K562 (cell line): ENCODE data around the gene NR1I3. TPM values are rescaled to one million over a fixed set of nuclear protein-coding genes. Genes with fewer than 3 reads are reported as not detected.

Experiments
- ATAC-seq: fragments of 200-7000 bp; cut with Tn5 transposase; 3 replicates; pipeline ENCODE4 v1.9.1; 2020; ENCODE audit warnings: moderate library complexity
- BruUV-seq: library from RNA; stranded (reverse); fragments of 400-500 nt; replicated peaks from 2 replicates; lab custom pipeline; 2021; lab: Mats Ljungman, UMichigan
- CTCF ChIA-PET: fragments of 300-600 bp; formaldehyde crosslinking; extraction: SDS; loops from one replicate; lab custom pipeline; 2021; ENCODE audit warnings: low intra/inter-chr PET ratio; lab: Yijun Ruan, JAX
- POLR2A ChIA-PET: fragments of 300-600, 350-650 bp; sonication (Branson Sonifier 250); formaldehyde crosslinking; extraction: SDS; loops from one replicate; lab custom pipeline; 2021; ENCODE audit warnings: antibody characterized with exemption, inconsistent platforms; lab: Yijun Ruan, JAX
- DNase-seq, 4 experiments: peaks; one replicate each; pipeline versions ENCODE4 v3.0.0 to v3.0.0-alpha.2; 2011 to 2018; ENCODE audit warnings: low spot score in 3 of 4, mixed read lengths in 3 of 4; ENCODE audit errors: extremely low read depth in 1 of 4
- FAIRE-seq: peaks from 2 replicates; lab custom pipeline; 2011; peaks lifted over from hg19 to GRCh38; lab: Jason Lieb, UNC
- H2AFZ ChIP-seq: 2 replicates; pipeline ENCODE4 v1.6.0; 2011; ENCODE audit warnings: low read depth, low read length, control low read depth, inconsistent platforms
- H3K27ac ChIP-seq: fragments of 200-600 bp; 3 replicates; pipeline ENCODE4 v1.8.0; 2011; ENCODE audit warnings: low read depth, mild to moderate bottlenecking, control low read depth, inconsistent platforms, low read length, moderate library complexity, mixed read lengths; ENCODE audit errors: extremely low read depth
- H3K27me3 ChIP-seq, 2 experiments: fragments of 300-600 bp in 1 of 2; 2 replicates in 1 of 2; 3 replicates in 1 of 2; pipeline versions ENCODE4 v1.6.0 to v1.8.0; 2011; ENCODE audit warnings: inconsistent platforms in 2 of 2, low read length in 2 of 2, mild to moderate bottlenecking in 1 of 2, mixed read lengths in 1 of 2, moderate library complexity in 1 of 2; ENCODE audit not compliant: control insufficient read depth in 2 of 2, insufficient read depth in 2 of 2
- H3K36me3 ChIP-seq: fragments of 300-600 bp; 3 replicates; pipeline ENCODE4 v1.8.0; 2011; ENCODE audit warnings: mild to moderate bottlenecking, low read length, inconsistent platforms; ENCODE audit not compliant: control insufficient read depth, insufficient read depth
- H3K4me1 ChIP-seq, 2 experiments: fragments of 200-600 bp in 1 of 2; replicated peaks in 1 of 2; 2 replicates in 1 of 2; 3 replicates in 1 of 2; pipeline versions ENCODE4 v1.5.1 to v1.8.0; 2011; ENCODE audit warnings: inconsistent platforms in 2 of 2, low read length in 2 of 2, mild to moderate bottlenecking in 1 of 2, mixed read lengths in 1 of 2, moderate library complexity in 1 of 2; ENCODE audit not compliant: control insufficient read depth in 2 of 2, insufficient read depth in 2 of 2
- H3K4me2 ChIP-seq: 2 replicates; pipeline ENCODE4 v1.6.1; 2011; ENCODE audit warnings: low read length, control low read depth, inconsistent platforms, mixed read lengths; ENCODE audit not compliant: insufficient read depth
- H3K4me3 ChIP-seq: fragments of 200-600 bp; sonication (generic), shearing (Covaris generic); 2 replicates; pipeline ENCODE4 v1.5.1; 2016; ENCODE audit warnings: control low read depth, inconsistent platforms
- H3K79me2 ChIP-seq: fragments of 200-600 bp; 3 replicates; pipeline ENCODE4 v1.8.0; 2011; ENCODE audit warnings: low read length, inconsistent platforms; ENCODE audit not compliant: control insufficient read depth, insufficient read depth
- H3K9ac ChIP-seq, 2 experiments: 2 replicates each; pipeline versions ENCODE4 v1.6.0 to v1.6.1; 2011; ENCODE audit warnings: low read depth in 2 of 2, low read length in 2 of 2, control low read depth in 1 of 2, inconsistent platforms in 1 of 2, mild to moderate bottlenecking in 1 of 2, mixed read lengths in 1 of 2; ENCODE audit not compliant: insufficient read depth in 1 of 2
- H3K9me1 ChIP-seq: one replicate; pipeline ENCODE4 v1.6.0; 2011; ENCODE audit warnings: inconsistent platforms, mild to moderate bottlenecking, low read length, moderate library complexity; ENCODE audit not compliant: control insufficient read depth, insufficient read depth
- H3K9me3 ChIP-seq: replicated peaks from 2 replicates; pipeline ENCODE4 v1.5.1; 2011; ENCODE audit warnings: low read depth, low read length, inconsistent platforms; ENCODE audit not compliant: control insufficient read depth, insufficient read depth
- H4K20me1 ChIP-seq: replicated peaks from 2 replicates; pipeline ENCODE4 v1.6.1; 2011; ENCODE audit warnings: low read length, inconsistent platforms, mixed read lengths; ENCODE audit not compliant: control insufficient read depth, insufficient read depth
- CAMTA2 ChIP-seq: fragments of 250-450 bp; sonication (Bioruptor Pico); conservative IDR thresholded peaks from 2 replicates; pipeline ENCODE4 v1.5.1; 2022
- CBX3 ChIP-seq, 2 experiments: IDR thresholded peaks; 1 replicate in 1 of 2; 2 replicates in 1 of 2; pipeline ENCODE4 v1.6.1; 2012; ENCODE audit warnings: inconsistent platforms in 2 of 2, low read length in 2 of 2, borderline replicate concordance in 1 of 2, control low read depth in 1 of 2
- MTA1 ChIP-seq: fragments of 450-650 bp; IDR thresholded peaks from 2 replicates; pipeline ENCODE4 v1.6.1; 2017; ENCODE audit warnings: borderline replicate concordance
- PHTF2 ChIP-seq: fragments of 250-450 bp; sonication (Bioruptor Pico); IDR thresholded peaks from 2 replicates; pipeline ENCODE4 v1.5.0; 2021; ENCODE audit warnings: mild to moderate bottlenecking
- SPI1 ChIP-seq: IDR thresholded peaks from 2 replicates; pipeline ENCODE4 v1.6.1; 2011; ENCODE audit warnings: low read depth, low read length, control low read depth, borderline replicate concordance
- WGBS: fragments of 100-300 bp; shearing (Covaris generic); methylation state at CpG from one replicate; pipeline ENCODE4 v1.1.6; 2016; ENCODE audit warnings: low coverage, mixed read lengths; ENCODE audit not compliant: insufficient coverage; ENCODE audit errors: missing lambda C conversion rate; 5-methylcytosine and 5-hydroxymethylcytosine counted together
- in situ Hi-C: fragments of 300-500 bp; cut with MboI; formaldehyde crosslinking; loops from 4 replicates; pipeline ENCODE4 v1.15.0; 2018; ENCODE audit warnings: inconsistent platforms, mixed read lengths
- intact Hi-C: fragments of 100-400 bp; cut with micrococcal nuclease; formaldehyde crosslinking; loops from 2 replicates; pipeline ENCODE4 v1.14.2; 2022
- polyA plus RNA-seq, 8 experiments: library from polyadenylated mRNA; depleted of rRNA in 4 of 8; stranded (reverse) in 5 of 8; unstranded in 3 of 8; fragments of >200 nt; fragmentation: Nextera tagmentation in 2 of 8; fragmentation: Illumina TruSeq in 1 of 8; extraction: Ambion mirVana in 2 of 8; extraction: Trizol in 1 of 8; gene quantifications; 2 replicates each; pipeline versions ENCODE4 v1.2.1 to v1.2.3, GENCODE V29; 2011 to 2014; ENCODE audit warnings: inconsistent platforms in 1 of 8, missing spikeins in 1 of 8
- total RNA-seq, 7 experiments: library from RNA; depleted of rRNA in 6 of 7; stranded (reverse); fragments of >200 nt in 6 of 7; fragmentation: Illumina TruSeq in 2 of 7; extraction: Trizol in 2 of 7; gene quantifications; 2 replicates each; pipeline versions ENCODE4 v1.2.1 to v1.2.3, GENCODE V29; 2011 to 2021; ENCODE audit warnings: low replicate concordance in 1 of 7
- TF ChIP-seq, protein P1 (sequence below): fragments of 200-800 bp; sonication (Bioruptor generic); IDR thresholded peaks from 2 replicates; pipeline ENCODE4 v1.6.1; 2017; ENCODE audit warnings: missing genetic modification characterization, missing compliant biosample characterization

The NR1I3 gene
- total and polyA plus RNA-seq, 9 of the 15 experiments (the other 6 are each of a cell fraction or from before 2014, with no cell fraction given) = 0.11 TPM; not detected in 8

- H3K36me3 ChIP-seq = no peaks in the 10 kb centered on the region
- H4K20me1 ChIP-seq = no peaks in the 10 kb centered on the region
- H3K79me2 ChIP-seq = no peaks in the 10 kb centered on the region
- no peak overlapping the region for H3K27ac ChIP-seq
- in situ Hi-C loops = no loop called here
- ATAC-seq (no peak), DNase-seq (no peak)
- POLR2A ChIA-PET = interaction anchor here (0.6 kb wide), 1 partner anchor 71 kb away, joined by 3 read pairs; no protein-coding TSS in a partner anchor
- no TSS peak for BruUV-seq
- CTCF ChIA-PET = no interaction called here
- TF ChIP-seq SPI1 (peak; percentile 60; the same call in 1 of the 2 replicates), MTA1 (no peak)
- TF ChIP-seq, all 486 proteins: peak for 1
- Histone ChIP-seq H2AFZ (no peak overlapping the region), H3K4me1 (no peaks in the 10 kb centered on the region), H3K4me2 (no peak overlapping the region), H3K9me1 (no peaks in the 10 kb centered on the region), H3K9me3 (no peaks in the 10 kb centered on the region), H3K4me3 (no peak overlapping the region), H3K27me3 (peaks cover 10 to 12% of the 10 kb centered on the region in 2 experiments), H3K9ac (no peak overlapping the region)
- intact Hi-C loops = no loop called here
- 12% methylated on average over 3 of the region's 3 CpGs for WGBS
- FAIRE-seq = no peak
Observed at GRCh38 chr1:161287482-161288054, 49.6 kb upstream of the NR1I3 start.

GRCh38 chr1:161285521-161285920 is 47.5 kb upstream of the NR1I3 start:
- H3K4me3 ChIP-seq = no peak overlapping the region
- H3K27ac ChIP-seq = no peak overlapping the region
- no peak overlapping the region for H3K9ac ChIP-seq
- FAIRE-seq = no peak
- no peaks in the 10 kb centered on the region; a peak in 1 of 5 replicates for H3K4me1 ChIP-seq
- TF ChIP-seq, protein P1, sequence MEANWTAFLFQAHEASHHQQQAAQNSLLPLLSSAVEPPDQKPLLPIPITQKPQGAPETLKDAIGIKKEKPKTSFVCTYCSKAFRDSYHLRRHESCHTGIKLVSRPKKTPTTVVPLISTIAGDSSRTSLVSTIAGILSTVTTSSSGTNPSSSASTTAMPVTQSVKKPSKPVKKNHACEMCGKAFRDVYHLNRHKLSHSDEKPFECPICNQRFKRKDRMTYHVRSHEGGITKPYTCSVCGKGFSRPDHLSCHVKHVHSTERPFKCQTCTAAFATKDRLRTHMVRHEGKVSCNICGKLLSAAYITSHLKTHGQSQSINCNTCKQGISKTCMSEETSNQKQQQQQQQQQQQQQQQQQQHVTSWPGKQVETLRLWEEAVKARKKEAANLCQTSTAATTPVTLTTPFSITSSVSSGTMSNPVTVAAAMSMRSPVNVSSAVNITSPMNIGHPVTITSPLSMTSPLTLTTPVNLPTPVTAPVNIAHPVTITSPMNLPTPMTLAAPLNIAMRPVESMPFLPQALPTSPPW = 0 out of 2 replicates have a peak, but pooled peaks have one; percentile 23
- no peak for TF ChIP-seq PHTF2
- no peak for TF ChIP-seq CAMTA2 (CRISPR knock-in tag)
- TF ChIP-seq CBX3 (IDR thresholded peaks at IDR 0.05; ENCODE audit: borderline replicate concordance in 1 of 2, low read length in 2 of 2) = no peak
- H3K9me3 ChIP-seq = no peaks in the 10 kb centered on the region
- H4K20me1 ChIP-seq = no peaks in the 10 kb centered on the region
- WGBS = 28% methylated on average over 5 of the region's 5 CpGs
- peaks cover 10 to 12% of the 10 kb centered on the region in 2 experiments for H3K27me3 ChIP-seq
- in situ Hi-C loops (no loop called here), intact Hi-C loops (no loop called here)
- DNase-seq = no peak
- H2AFZ ChIP-seq = no peak overlapping the region
- ChIA-PET CTCF (interaction anchor here (0.7 kb wide), 1 partner anchor 60 kb away, joined by 3 read pairs; the partner anchor contains the start of gene TOMM40L), POLR2A (interaction anchor here (0.6 to 0.9 kb wide), 5 partner anchors 10 to 247 kb away, joined by 3 read pairs; no protein-coding TSS in a partner anchor)
- ATAC-seq = no peak
- BruUV-seq = no TSS peak
- no peak overlapping the region for H3K4me2 ChIP-seq
- no peaks in the 10 kb centered on the region for H3K36me3 ChIP-seq
- H3K79me2 ChIP-seq = no peaks in the 10 kb centered on the region
- no peaks in the 10 kb centered on the region for H3K9me1 ChIP-seq
